Stimulated activated CD8-positive, alpha-beta memory T cell treated with anti-CD3 and anti-CD28 coated beads, Interleukin-2, amount 100 ng/mL, for 1 hour (primary cell): ENCODE measurements around the gene VWA3B.

Experiments
- DNase-seq, 2 donors: peaks; one replicate each; pipeline ENCODE4 v3.0.0-alpha.2; 2020; ENCODE audit warnings: low read depth in 2 of 2

The VWA3B gene

DNA sequence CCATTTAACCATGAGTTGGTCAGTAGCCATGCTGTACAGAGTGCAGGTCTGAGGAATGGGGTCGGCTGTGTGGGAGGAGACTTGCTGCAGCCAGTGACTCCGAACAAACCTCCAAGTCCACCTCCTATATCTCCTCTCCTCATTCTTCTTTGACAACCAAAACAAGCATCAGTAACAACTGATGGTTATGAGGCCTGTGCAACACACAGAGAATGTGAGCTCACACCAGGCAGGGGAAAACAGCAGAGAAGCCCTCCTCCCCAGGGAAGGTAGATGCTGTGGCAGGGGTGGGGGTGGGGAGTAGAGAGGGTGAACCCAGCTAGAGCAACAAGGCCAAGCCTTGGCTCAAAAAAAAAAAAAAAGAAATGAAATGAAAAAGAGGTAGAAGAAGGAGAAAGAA, 247.0 kb downstream of the VWA3B start:
- DNase-seq: no peak

DNA sequence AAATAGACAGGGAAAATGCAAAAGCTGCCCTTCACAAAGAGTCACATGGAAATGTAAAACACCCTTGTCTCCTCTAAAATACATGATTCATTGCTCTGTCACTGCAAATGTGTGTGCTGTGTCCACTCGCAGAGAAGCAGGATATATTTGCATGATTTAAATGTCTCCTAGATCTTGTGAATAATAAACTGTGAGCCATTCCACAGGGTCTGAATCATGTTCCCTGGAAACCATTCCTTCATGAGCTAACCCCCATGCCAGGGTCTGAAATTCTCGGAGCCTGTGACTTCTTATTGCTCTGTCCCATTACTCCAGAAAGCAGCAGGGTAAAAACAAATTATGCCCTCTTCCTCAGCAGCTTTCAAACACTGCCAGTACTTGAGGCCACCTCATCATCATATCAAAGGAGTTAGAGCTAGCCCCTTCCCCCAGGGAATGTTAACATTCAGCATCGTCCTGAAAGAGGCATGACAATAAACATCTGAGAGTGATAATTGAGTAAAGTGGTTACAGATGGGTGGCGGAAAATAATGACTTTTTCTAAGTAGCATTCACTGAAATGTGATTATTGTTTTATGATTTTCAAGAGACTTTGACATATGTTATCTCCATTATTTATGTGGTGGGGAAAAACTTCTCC, 247.6 kb downstream of the VWA3B start:
- no peak for DNase-seq

DNA sequence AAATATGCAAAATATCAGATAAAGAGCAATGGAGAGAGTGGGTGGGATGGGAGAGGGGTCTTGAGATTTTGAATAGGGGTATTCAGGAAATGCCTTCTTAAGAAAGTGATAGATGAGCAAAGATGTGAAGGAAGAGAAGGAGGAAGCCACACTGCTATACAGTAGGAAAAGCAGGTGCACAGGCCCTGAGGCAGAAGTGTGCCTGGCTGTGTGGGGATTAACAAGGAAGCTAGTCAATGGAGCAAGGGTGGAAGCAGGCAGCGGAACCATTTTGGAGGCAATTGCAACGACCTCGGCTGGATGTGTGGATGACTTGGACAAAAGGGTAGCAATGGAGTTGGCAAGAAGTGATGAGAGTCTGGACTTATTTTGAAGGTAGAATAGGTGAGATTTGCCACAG, 248.3 kb downstream of the VWA3B start:
- no peak for DNase-seq

DNA sequence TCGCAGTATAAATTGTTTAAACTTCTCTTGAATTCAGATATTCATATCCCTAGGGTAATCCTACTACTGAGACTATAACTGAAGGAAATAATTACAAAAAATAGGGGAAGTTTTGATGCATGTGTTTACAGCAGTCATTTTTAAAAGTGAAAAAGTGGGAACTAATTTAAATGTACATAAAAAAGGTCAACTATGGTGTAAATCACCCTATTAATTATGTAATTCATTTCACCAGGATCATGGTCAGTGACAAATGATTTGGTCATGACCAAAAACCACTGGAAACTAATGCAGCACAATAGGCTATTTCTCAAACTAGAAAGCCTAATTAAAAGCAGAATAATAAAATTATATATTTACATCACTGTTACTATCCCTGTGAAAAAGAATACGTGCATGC, 254.3 kb downstream of the VWA3B start:
- DNase-seq: no peak

DNA sequence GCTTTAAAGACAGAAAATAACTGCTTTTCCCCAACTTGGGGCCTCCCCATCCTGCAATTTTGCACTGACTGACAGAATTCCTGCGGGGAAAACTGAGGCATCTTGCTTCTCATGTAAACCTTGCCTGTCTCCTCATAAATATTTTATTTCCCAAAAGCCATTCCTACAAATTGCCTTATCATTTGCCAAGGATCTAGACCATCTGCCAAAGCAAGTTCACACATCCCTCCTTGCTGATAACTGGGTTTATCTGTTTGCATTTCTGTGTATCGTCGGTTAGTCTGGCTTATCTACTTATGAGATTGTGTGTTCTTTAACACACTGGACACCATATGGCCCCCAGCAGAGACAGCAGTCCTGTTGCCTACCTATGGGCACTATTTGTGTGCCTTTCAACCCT, 256.3 kb downstream of the VWA3B start:
- DNase-seq: no peak

DNA sequence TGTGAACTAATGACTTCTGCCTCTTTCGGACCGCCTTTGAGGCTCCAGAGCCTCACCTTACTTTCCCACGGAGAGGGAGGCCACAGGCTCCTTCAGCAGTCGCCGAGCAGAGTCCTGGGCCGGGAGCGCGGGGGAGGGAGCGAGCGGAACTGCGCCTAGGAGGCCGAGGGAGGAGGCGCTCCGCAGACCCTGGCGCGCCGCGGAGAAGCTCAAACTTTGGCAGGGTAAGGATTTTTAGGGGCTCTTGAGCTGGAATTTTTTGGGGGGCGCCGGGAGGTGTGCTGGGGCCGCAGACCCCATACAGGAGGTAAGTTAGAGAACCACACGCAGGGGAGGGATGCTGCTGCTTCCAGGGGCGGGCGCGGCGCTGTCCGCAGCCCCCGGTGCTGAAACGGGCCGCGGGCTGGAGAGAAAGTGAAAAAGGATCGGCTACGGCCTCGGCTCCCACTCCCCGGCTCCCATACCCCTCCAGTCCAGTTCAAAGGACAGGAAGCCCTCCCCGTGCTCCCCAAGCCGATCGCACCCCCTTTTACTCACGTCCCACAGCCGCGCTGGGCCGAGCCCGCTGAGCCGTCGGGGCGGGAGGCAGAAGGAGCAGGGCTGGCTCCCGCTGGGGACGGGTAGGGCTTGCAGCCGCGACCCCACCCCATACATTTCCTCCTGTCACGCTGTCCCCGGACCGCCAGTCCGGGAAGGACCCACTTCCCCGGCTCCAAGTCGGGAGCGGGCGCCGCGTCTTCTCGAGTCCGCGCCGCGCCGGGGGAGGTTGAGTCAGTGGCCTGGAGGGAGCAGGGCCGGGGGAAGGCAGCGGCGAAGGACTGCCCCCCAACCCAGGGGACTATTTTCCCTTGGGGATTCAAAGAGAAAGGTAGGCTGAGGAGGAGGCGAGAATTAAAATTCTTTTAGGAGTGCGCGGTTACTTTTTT, 259.6 kb downstream of the VWA3B start, which contains the start of gene CNGA3:
Gene CNGA3, plus strand, starts transcription at position 146 of the 926 bp plus-strand sequence. CDS start 23,520 bp downstream, outside the sequence.
- DNase-seq: no peak

DNA sequence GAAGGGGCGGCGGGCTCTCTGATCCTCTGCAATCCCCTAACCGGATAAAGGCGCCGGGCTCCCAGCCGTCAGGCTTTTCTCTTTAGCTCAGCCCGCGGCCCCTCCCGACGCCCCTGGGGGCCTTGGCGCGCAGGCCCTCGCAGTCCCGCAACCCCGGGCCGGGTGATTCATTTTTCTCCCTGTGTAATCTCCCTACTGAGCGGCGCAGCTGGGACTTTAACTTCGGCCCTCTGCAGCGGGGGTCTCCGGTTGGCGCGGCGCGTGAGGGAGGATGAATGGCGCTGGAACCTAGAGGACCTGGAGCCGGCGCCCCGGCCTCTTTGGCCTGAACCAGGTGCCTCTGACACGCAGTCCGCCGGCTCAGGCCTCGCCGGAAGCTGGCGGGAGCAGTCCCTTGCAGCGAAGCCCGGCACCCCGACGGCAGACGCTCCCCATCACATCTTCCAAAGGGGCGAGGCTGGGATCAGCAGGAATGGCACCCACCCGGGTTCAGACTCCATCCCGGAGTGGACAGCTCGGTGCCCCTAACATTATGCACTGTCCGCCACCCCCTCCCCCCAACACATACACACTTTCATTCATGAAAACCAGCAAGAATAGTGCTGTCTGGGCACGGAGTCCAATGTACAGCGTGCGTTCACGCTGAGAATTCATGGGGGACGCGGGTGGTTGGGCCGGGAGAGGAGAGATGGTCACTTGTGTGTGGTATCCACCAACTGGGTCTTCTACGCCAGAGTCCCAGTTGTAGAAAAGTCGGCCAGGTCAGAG, 260.5 kb downstream of the VWA3B start:
- no peak for DNase-seq

DNA sequence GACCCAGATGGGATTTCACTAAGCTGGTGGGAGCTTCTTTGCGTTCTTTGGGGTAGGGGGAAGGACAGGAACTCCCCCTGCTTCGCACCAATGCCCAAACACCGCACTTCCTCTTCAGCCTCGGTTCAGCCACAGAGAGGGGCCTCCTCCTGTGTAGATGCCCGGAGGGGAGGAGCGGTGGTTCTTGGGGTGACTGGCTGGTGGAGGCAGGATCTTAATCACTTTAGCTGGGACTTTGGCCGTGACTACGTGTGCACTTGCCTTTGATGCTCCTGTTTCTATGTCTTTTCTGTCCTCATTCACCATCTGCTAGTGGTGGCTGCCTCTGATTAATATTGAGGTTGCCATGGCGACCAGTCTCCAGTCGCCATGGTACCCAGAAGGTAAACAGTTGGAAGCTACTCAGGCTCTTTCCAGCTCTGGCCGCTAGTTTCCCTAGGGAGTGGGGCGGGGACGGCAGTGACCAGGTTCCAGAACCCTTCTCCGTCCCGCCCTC, 261.1 kb downstream of the VWA3B start:
- DNase-seq: no peak

DNA sequence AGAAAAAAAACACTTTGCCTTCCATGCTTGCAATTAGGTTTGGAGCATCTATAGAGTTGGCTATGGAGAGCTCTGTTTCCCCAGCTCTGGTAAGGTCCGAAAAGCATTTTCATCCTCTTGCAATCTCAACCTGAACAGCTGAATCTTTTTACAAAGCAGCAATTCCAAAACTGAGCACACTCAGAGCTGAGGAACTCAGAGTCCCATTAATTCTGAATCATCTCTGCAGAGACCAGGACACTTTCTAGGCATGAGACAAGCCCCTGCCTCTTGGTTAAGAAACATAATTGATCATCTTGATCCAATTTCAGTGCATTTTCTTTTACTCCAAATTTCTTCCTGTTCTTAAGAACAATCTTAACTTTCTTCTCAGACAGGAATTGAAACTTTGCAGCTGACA, 263.4 kb downstream of the VWA3B start:
- no peak for DNase-seq

DNA sequence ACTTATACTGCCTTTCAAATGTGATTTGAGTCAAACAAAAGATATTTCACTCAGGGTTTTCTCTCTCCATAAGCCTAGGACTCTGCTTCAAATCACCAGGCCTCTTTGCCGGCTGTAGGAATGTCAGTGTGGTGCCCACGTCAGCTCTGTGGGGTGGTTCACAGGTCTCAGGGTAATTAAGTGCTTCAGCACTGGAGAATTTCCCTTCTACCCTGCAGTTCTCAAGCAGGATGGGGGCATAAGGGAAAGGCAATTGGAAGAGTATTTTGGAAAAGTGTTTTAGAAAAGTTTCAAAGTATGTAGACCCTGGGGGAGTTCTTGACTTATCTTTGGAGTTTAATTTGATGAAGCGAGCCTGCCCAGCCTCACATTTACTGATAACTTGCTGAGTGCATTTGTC, 268.9 kb downstream of the VWA3B start:
- DNase-seq: no peak

DNA sequence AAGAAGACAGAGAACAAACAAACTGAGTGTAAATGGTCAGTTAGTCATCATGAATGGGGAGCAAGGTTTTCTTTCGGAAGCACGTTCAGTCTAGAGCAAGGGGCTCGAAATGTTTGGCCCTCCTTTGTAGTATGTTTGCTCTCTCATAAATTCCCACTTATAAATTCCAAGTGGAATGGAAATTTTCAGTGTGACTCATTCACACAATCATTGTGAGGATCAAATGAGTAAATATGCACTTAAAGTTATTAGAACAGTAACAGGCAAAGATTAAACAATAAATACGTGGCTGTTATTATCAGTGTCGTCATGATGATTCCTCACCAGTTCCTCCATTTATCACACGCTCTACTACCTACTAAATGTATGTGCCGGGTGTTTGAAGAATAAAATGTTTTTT, 269.8 kb downstream of the VWA3B start:
- no peak for DNase-seq

DNA sequence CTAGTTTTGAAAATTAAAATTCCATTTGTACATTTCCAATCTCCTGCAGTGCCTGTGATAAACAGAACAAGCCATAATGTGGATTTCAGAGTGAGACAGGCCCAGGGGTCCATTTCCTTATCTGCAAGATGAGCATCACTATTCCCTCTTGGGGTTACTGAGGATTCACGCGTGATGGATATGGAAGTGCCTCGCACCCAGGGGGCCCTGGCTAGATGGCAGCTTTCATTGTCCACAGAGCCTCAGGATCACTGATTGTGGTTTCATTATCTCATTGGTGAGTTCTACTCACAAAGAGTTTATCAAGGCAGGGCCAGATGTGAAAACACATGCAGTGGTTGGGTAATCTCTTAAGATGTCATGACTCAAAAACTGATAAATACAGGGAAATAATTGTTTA, 270.9 kb downstream of the VWA3B start:
- DNase-seq: no peak

DNA sequence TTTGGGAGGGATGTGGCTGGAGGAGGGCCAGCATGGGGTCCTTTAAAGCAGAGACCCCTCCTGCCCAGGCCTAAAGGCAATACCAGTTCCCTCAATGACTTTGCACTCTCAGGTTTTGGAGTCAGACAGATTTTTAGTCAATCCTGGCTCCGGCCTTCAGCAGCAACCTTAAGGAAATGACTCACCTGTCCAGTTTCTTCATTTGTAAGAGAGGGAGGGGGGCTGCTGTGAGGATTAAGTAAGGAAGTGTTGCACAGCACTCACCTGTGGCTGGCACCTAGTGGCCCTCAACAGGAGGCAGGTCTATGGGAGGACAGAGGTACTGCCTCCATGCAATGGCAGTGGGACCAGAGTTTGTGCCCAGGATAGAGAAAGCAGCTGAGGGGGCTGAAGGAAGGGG, 273.0 kb downstream of the VWA3B start:
- DNase-seq: no peak
